HG03196 (cell line): ENCODE measurements around the gene GRAMD1B.
"Not testable (repeated sequence)": the region's sequence is repeated elsewhere in the genome, so short reads cannot be mapped to it uniquely, and the experiment has no call there.

Experiments
- ATAC-seq: cut with Tn5 transposase; IDR thresholded peaks from one replicate; pipeline ENCODE4 v1.9.1; 2021; ENCODE audit not compliant: unreplicated experiment

The GRAMD1B gene

GRCh38 chr11:123505546-123506299, 75.7 kb downstream of the GRAMD1B start:
- peak; percentile 83 for ATAC-seq

DNA sequence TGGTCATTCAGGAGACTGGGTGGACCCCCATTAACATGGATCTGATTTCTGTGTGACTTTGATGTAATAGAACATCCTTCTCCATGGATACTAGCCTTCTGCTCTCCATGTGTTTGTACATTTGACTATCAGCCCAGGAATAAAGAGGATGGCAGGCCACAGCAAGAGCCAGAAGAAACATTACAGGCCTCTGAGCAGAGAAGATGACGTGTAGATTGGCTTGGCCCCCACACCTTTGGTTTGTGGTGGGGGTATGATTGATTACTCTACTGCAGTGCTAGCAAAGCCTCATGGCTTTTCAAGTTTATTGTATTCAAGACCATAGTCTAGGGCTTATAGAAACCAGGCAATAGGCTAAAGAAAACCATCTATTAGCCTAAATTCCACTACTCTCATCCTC, 77.0 kb downstream of the GRAMD1B start:
- ATAC-seq: no peak

DNA sequence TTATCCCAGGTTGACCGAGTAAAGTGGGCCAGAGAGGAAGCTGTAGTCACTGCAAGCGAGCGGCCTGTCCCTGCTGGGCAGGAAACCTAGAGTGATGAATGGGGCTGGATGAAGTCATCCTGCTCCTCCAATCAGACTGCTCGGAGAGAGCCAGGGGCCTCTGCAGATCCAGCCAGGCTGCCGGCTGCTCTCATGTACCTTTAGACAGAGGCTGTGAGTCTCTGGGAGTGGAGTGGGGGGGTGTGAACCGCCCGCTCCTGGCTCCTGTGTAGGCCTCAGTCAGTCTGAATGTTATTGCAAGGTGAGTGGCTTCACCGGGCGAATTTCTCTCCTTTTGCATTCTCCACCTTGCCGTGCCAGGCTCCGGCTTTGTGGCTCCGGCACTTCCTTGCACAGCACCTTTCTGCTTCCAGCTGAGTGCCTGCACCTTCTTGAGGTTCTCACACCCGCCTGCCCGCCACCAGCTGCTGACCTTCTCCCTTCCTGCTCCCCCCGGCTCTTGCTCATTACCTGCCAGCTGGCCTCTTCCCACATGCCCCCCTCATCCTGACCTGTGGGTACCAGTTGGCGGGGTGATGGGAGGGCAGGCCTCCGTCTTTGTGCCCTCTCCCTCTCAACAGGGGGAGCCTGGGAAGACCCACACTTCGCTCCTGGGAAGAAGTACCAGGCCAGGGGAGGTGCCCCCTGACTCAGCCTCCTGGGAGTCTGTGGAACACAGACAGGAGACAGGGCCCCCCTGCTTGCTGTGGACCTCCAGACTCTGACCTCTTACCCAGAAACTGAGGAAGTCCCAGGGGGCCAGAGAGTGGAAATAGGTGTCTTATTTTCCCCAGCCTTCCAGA, 79.9 kb downstream of the GRAMD1B start:
- ATAC-seq: no peak

DNA sequence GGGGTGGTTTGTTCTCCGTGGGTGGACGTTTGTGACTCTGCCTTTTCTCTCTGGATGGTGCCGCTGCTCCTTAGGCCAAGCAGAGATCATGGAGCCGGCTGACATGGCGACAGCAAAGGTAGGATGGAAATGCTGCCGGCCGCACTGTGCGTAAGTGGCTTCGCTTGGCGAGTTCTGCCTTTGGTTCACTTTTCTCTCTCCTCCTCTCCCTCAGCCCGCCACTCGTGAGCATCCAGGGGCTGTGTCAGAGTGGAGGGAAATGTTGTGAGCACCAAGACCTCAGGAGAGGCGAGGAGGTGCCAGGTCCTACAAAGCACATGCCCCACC, 80.5 kb downstream of the GRAMD1B start:
- no peak for ATAC-seq

DNA sequence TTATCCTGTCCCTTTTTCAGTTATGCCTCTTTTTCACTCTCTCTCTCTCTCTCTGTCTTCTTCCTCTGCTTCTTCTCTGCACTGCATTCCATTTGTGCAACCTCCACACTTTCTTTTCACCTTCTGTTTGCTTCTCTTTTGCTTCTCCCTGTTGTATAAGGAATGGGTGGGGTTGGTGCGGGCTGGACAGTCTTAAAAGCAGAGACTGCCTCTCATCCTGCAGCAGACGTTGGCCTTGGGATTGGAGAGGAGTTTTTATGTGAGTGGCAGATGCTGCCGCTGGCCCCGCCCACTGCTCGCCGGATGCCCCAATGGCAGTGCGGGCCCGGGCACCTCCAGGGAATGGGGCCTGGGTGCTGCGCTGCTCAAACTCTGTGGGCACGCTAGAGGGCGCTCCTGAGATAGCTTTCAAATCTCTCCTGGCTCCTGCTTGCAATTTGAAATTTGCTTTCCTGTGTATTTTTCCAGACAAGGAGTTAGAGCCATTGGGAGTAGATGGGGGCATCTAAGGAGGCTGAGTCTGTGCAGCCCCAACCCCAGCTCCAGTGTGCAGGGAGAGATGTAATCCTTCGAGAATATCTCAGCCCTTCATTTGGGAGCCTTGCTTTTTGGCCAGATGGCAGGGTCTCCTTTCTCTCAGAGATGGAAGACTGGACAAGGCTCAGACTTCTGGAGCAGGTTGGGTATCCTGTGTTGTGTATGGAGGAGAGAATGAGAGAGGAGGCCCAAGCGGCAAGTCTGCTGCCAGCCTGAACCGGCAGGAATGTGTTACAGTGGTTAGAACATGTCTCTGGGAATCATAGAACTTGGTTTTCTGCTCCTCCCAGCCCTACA, 81.2 kb downstream of the GRAMD1B start:
- ATAC-seq: peak; percentile 87

- not testable (repeated sequence) for ATAC-seq
Observed at GRCh38 chr11:123513309-123513708, 83.2 kb downstream of the GRAMD1B start.

DNA sequence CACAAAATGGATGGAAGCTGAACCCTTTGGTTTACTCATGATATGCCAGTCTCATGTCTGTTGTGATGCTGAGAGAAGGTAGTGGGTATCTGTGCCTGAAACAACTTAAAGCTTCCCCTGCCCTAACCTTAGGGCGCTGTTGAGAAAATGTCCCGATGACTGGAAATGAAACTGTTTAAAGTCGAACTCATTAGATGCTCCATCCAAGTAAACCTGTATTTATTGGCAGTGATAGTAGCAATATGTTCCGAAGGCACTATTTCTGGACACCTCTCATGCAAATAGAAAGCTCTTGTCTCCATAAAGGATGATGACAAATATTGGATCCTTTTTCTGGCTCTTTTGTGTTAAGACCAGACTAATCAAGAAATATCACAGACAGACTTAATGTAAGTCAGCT, 86.2 kb downstream of the GRAMD1B start:
- ATAC-seq: no peak

- ATAC-seq: peak; percentile 55
Observed at GRCh38 chr11:123517559-123518364, 87.7 kb downstream of the GRAMD1B start.

DNA sequence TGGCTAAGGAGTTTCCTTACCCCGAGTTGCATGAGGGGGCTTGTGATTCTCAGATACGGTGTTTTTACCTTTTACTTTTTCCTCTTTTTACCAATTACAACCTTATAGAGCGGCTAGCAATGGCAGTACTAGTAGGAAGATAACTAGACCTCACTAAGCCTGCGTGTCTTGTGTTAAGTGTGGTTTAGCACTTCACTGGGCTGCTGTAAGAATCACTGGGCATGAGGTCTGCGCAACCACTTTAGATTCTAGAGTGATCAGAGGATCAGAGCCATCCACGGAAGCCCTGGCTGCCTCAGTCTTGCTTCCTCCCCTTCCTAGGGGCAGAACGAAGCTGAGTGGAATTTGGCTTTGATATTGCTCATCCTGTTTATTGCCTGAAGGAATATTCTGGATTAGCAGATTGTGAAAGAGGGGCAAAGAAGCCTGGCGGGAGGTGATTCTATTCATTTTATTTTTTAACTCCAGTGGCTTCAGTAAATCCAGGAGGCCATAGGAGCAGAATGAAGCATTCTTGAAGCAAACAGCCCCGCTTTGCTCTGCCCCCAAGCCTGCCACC, 88.5 kb downstream of the GRAMD1B start:
- peak; percentile 43 for ATAC-seq

- no peak for ATAC-seq
Observed at GRCh38 chr11:123519055-123519796, 89.2 kb downstream of the GRAMD1B start.

DNA sequence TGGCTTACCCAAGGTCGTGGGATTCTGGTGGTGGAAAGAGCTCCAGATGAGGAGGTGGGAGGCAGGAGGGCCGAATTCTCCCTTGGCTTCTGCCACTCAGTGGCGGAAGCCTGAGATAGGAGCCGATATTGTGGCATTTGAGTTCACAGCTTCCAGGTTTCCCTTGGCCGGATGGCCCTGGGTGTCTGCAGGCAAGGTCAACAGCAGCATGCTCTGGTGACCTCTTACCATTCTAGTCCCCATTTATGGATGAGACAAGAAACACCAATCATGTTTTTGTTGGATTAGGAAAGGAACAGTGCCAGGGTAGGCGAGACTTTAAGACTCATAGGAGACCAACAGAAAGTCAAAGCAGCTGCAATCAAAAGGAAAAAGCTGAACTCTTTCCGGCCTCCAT, 89.7 kb downstream of the GRAMD1B start:
- ATAC-seq: no peak

GRCh38 chr11:123520476-123520875, 90.4 kb downstream of the GRAMD1B start:
- ATAC-seq: not testable (repeated sequence)

- ATAC-seq: no peak
Observed at GRCh38 chr11:123521001-123521400, 90.9 kb downstream of the GRAMD1B start.

GRCh38 chr11:123521930-123522329, 91.9 kb downstream of the GRAMD1B start:
- no peak for ATAC-seq

DNA sequence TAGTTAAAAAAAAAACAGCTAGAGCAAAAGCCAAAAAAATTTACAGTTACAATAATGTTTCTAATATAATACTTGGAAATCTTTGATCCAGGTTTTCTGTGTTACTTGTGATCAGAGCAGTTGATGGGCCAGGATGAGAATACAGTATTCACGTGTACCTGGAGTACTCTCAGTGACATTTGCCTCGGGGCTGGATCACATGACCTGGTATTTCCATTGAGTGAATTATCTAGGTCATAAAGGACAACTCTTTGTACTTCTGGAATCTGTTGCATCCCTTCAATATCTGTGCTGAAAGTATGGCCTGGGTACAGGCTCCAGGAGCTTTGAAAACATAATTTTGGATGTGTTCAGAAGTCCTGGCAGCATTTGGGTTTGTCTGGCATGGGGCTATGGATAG, 93.5 kb downstream of the GRAMD1B start:
- ATAC-seq: no peak

- ATAC-seq: no peak
Observed at GRCh38 chr11:123525097-123525496, 95.0 kb downstream of the GRAMD1B start.

GRCh38 chr11:123525511-123525918, 95.4 kb downstream of the GRAMD1B start:
- ATAC-seq: no peak

DNA sequence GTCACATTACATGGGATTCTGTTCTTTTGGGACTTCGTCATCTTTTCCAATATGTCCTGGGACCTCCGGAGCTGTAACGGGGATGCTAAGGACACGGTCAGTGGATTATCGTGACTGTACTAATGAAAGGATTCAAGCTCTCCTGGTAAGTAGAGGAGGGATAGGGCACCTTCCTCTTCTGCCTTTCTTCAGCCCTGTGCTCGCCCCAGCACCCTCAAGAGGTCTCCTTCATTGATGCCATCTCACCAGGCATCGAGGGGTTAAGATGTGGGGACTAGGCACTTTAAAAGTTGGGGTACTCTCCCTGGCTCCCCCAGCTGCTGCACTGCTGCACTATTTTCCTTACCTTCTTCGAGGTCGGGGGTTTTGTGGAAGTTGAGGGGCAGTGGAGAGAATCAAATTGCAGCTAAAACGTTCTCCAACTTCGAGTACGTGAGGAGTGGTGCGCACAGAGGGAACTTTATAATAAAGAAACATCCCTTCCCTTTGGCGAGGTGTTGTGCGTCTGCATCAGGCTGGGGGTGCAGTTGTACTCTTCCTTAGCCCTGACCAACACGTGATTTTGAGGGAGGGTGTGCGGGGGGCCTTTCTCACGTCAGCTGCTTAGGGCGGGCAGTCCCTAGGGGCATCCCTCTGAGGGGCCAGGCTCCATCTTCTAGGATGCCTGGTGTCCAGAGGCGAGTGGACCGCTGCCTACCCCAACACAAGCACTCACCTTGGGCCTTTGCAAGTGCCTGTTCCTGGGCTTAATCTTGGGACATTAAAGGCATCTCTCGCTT, 96.1 kb downstream of the GRAMD1B start:
- ATAC-seq: no peak

DNA sequence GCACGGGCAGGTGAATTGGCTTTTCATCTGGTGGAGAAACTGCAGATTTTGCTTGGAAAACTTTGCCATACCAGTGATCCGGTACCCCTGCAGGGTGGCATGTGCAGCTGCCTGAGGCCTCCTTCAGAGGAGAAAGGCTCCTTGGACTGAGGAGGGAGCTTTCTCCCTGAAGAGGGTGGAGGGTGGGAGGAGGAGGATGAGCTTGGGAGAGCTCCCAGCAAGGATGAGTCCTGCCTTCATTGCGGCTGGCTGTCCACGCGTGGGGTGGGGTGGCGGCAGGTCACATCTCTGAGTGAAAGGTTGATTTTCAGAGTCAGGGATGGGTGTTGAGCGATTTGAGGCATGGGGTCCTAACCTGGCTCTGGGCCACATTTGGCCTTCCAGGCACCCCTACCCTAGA, 96.8 kb downstream of the GRAMD1B start:
- no peak for ATAC-seq
